Heart right ventricle (tissue), 16 donors: ENCODE results near the gene YPEL2. TPM values are rescaled to one million over a fixed set of nuclear protein-coding genes. Genes with fewer than 3 reads are reported as not detected.

Experiments
- ATAC-seq, 8 donors: fragments of 200-7000 bp; cut with Tn5 transposase; one replicate each; pipeline ENCODE4 v1.9.1; 2020; ENCODE audit warnings: mild to moderate bottlenecking in 8 of 8, moderate library complexity in 8 of 8, moderate number of reproducible peaks in 1 of 8
- DNase-seq, 2 donors: peaks; one replicate each; pipeline ENCODE4 v3.0.0-alpha.2; 2020
- H3K27ac ChIP-seq, 10 donors: fragments of 200-600 bp; sonication (generic) in 2 of 10; one replicate each; pipeline versions ENCODE4 v1.5.0 to v1.8.0; 2020 to 2022; ENCODE audit warnings: mild to moderate bottlenecking in 3 of 10
- H3K27me3 ChIP-seq, 7 donors: fragments of 200-600 bp; one replicate each; pipeline ENCODE4 v1.8.0; 2021 to 2022; ENCODE audit warnings: mild to moderate bottlenecking in 2 of 7
- H3K36me3 ChIP-seq, 9 donors: fragments of 200-600 bp; sonication (generic) in 1 of 9; one replicate each; pipeline versions ENCODE4 v1.5.0 to v1.8.0; 2020 to 2022; ENCODE audit warnings: mild to moderate bottlenecking in 2 of 9
- H3K4me1 ChIP-seq, 9 donors: fragments of 200-600 bp; sonication (generic) in 1 of 9; one replicate each; pipeline versions ENCODE4 v1.5.0 to v1.8.0; 2020 to 2022; ENCODE audit warnings: mild to moderate bottlenecking in 4 of 9
- H3K4me3 ChIP-seq, 10 donors: fragments of 200-600 bp; sonication (generic) in 2 of 10; one replicate each; pipeline versions ENCODE4 v1.5.0 to v1.8.0; 2020 to 2022; ENCODE audit warnings: mild to moderate bottlenecking in 7 of 10, moderate library complexity in 2 of 10
- H3K9me3 ChIP-seq, 11 donors: fragments of 200-600 bp in 10 of 11; sonication (generic) in 2 of 11; one replicate each; pipeline versions ENCODE4 v1.5.0 to v1.8.0; 2013 to 2022; ENCODE audit warnings: mild to moderate bottlenecking in 2 of 11, control low read depth in 1 of 11, moderate library complexity in 1 of 11
- WGBS, 2 donors: extraction: QIAGEN DNeasy Blood & Tissue Kit; methylation state at CpG; one replicate each; pipeline ENCODE4 v1.1.7; 2013; ENCODE audit warnings: inconsistent platforms in 1 of 2; 5-methylcytosine and 5-hydroxymethylcytosine counted together
- intact Hi-C, 10 donors: fragments of 100-400 bp; cut with DNase I; formaldehyde crosslinking; loops; one replicate each; pipeline versions ENCODE4 v1.11.1 to v1.14.2; 2022
- polyA plus RNA-seq, 2 donors: library from polyadenylated mRNA; stranded (reverse); fragments of 200-250 nt; gene quantifications; one replicate each; pipeline ENCODE4 v1.2.3, GENCODE V29; 2013
- total RNA-seq, 10 donors: library from RNA; stranded (reverse); fragmentation: NEBNext Ultra II Directional in 3 of 10; extraction: Animal tissue kit (Norgen Biotek cat#: 25700) in 3 of 10; gene quantifications; one replicate each; pipeline versions ENCODE4 v1.2.1 to v1.2.4, GENCODE V29; 2021 to 2023
- TF ChIP-seq, protein P1 (sequence below), 9 donors: fragments of 200-600 bp; sonication (generic) in 2 of 9; IDR thresholded peaks; one replicate each; pipeline versions ENCODE4 v1.5.0 to v1.8.0; 2021 to 2022; ENCODE audit warnings: antibody characterized with exemption in 9 of 9, mild to moderate bottlenecking in 5 of 9, moderate library complexity in 1 of 9
- donor health status: Arrhythmogenic right ventricular cardiomyopathy.
- donor health status: ischemic (EF 13 %, LVEDD 7.1; RV severe dilation, severe dysfunction).
- donor health status: healthy with polysubstance abuse.
- donor health status: DM: no; HTN: yes; CAD: no.
- donor health status: DM: no; HTN: no; CAD: no.
- donor health status: ischemic (EF 25% LVEDD 6.9; RV normal size, moderate dysfunction).
- donor health status: ischemic (EF 25% LVEDD 5.7; RV mildly dilated, moderate dysfunction).
- donor health status: healthy.
- donor health status: DM: yes; HTN: yes; CAD: no.
- donor health status: Ischemic cardiomyopathy.
- donor health status: ischemic (EF 35%, LVEDD 5.7; RV mildly dilated, moderate dysfunction).
- donor health status: nonischemic (EF 11% LVEDD 7.7; RV severe dilation, severe dysfunction).
- donor health status: DM: yes; HTN: yes; CAD: no.
- donor health status: PGD.
- donor health status: ischemic (EF 29% LVEDD 5.4; RV normal size, mild dysfunction).
- donor health status: nonischemic (EF 23%, LVEDD 6.1; RV moderate dilation, normal function).

The YPEL2 gene
- total and polyA plus RNA-seq, 12 donors, result 5.0 to 57.1 (median 36.5) TPM

DNA sequence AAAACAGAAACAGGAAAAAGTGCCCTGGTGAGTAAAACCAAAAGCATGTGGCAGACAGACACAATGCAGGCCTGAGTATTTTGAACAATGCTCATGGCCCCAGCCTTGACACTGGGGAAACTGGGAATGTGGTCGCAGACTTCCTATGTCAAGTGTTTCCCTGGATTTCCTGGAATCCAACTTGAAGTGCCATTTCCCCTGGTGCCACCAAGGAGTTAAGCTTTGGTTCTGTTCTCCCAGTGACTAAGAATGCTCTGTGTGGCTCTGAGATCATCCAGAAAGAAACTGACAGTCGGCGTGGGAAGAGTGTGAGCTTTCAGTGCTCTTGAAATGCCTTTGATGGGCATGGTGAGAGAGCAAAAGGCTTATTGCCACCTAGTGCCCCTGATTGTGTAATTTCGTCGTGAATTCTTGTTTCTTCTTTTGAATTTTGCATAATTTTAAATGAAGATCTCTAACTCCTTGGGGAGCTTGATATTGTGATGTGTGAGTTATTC, 96.0 kb downstream of the YPEL2 start:
- ATAC-seq (peak; percentile 24 to 60 (median 49)), DNase-seq (peak in 1 of 2 donors; percentile 63)
- Histone ChIP-seq H3K27me3 (no peaks in the 10 kb centered on the region), H3K36me3 (no peaks in the 10 kb centered on the region), H3K4me1 (peaks cover 28 to 71% (median 66%) of the 10 kb centered on the region in 9 donors), H3K9me3 (peaks cover 0 to 3% (median 0%) of the 10 kb centered on the region in 11 donors), H3K4me3 (no peak overlapping the region), H3K27ac (peak overlapping the region; percentile 75 to 98 (median 93))
- intact Hi-C loops, result loop anchor here in 7 of 10 donors (5.0 to 10.0 kb wide), 5 partner anchors 53 to 95 kb away; partner anchors contain the start of gene YPEL2 (in 5 of the 7)
- WGBS, 2 donors, result 13 to 27% methylated on average over 5 of the region's 5 CpGs
- TF ChIP-seq, protein P1, sequence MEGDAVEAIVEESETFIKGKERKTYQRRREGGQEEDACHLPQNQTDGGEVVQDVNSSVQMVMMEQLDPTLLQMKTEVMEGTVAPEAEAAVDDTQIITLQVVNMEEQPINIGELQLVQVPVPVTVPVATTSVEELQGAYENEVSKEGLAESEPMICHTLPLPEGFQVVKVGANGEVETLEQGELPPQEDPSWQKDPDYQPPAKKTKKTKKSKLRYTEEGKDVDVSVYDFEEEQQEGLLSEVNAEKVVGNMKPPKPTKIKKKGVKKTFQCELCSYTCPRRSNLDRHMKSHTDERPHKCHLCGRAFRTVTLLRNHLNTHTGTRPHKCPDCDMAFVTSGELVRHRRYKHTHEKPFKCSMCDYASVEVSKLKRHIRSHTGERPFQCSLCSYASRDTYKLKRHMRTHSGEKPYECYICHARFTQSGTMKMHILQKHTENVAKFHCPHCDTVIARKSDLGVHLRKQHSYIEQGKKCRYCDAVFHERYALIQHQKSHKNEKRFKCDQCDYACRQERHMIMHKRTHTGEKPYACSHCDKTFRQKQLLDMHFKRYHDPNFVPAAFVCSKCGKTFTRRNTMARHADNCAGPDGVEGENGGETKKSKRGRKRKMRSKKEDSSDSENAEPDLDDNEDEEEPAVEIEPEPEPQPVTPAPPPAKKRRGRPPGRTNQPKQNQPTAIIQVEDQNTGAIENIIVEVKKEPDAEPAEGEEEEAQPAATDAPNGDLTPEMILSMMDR (IDR thresholded peaks at IDR 0.05), result peak in 3 of 9 donors; percentile 22 to 29 (median 23)

DNA sequence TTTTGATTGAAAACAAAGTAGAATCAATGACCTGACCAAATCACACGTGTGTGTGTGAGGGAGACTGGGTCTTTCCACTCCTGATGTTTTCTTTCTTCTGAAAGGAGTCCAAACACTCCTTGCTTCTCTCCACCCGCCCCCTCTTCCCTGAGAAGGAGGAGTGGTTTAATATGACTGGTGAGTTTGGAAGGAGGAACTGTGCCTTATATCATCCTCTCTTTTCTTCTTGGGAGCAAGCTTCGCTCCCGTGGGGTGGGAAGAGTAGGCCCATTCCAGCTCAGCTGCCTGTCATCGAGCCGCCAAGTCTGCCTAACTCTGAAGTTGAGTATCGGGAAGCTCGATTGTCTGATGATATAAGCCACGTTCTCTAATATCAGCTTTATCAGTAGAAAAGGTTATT, 96.5 kb downstream of the YPEL2 start:
- Histone ChIP-seq H3K27ac (peak overlapping the region; percentile 75 to 98 (median 93)), H3K4me3 (no peak overlapping the region), H3K9me3 (peaks cover 0 to 8% (median 0%) of the 10 kb centered on the region in 11 donors), H3K36me3 (no peaks in the 10 kb centered on the region), H3K27me3 (no peaks in the 10 kb centered on the region), H3K4me1 (peaks cover 28 to 68% (median 60%) of the 10 kb centered on the region in 9 donors)
- peak in 1 of 2 donors; percentile 51 for DNase-seq
- 37 to 43% methylated on average over 9 of the region's 9 CpGs for WGBS, 2 donors
- intact Hi-C loops, result loop anchor here in 7 of 10 donors (5.0 to 10.0 kb wide), 5 partner anchors 53 to 96 kb away; partner anchors contain the start of gene YPEL2 (in 5 of the 7)
- peak in 4 of 8 donors; percentile 8 to 20 (median 16) for ATAC-seq
- TF ChIP-seq, protein P1 (IDR thresholded peaks at IDR 0.05), result no peak

DNA sequence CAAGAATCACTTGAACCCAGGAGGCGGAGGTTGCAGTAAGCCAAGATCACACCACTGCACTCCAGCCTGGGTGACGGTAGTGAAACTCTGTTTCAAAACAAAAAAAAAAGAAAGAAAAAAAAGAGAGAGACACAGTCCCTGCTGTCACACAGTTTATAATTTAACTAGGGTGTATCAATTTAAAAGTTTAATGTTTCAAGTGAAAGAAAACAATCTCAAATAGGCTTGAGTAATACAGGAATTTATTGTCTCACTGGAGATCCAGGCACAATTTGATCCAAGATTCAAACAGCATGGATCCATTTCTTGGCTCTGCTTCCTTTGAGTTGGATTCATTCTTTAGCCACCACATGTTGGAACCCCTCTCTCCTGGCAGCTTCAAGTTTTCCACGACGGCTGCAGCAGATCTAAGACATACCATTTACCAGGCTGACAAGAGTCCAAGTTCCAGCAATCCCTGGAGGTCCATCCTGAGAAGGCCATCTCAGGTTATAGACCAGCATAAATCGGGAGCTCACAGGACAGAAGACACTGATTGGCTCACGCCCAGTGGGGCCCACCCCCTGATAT, 97.5 kb downstream of the YPEL2 start:
- no peaks in the 10 kb centered on the region for H3K27me3 ChIP-seq
- intact Hi-C loops, result loop anchor here in 7 of 10 donors (5.0 to 10.0 kb wide), 5 partner anchors 54 to 97 kb away; partner anchors contain the start of gene YPEL2 (in 5 of the 7)

DNA sequence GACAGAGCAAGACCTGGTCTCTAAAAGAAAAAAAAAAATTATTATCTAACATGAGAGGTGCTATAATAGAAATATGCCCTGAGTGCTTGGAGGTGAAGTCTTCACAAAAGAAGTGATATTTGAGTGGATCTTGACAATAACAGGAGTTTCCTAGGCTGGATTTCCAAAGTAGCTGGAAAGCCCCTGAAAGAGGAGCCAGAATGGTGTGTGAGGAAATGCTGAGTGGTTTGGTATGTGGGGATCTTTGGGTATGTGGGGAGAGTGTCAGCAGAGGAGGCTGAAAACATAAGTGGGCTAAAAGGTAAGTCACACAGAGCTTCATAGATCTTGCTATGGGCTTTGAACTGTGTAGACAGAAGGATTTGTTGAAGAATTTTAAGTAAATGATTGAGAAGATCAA, 100.1 kb downstream of the YPEL2 start:
- ATAC-seq (no peak), DNase-seq (no peak)
- intact Hi-C loops, result no loop called here
- Histone ChIP-seq H3K9me3 (peaks cover 0 to 8% (median 0%) of the 10 kb centered on the region in 11 donors), H3K27ac (no peak overlapping the region), H3K4me1 (peaks cover 8 to 57% (median 29%) of the 10 kb centered on the region in 9 donors), H3K4me3 (no peak overlapping the region), H3K36me3 (no peaks in the 10 kb centered on the region), H3K27me3 (no peaks in the 10 kb centered on the region)
- TF ChIP-seq, protein P1 (IDR thresholded peaks at IDR 0.05), result no peak

More for the DNA sequence above, 97.5 kb downstream of the YPEL2 start:
- Histone ChIP-seq H3K27ac (peak overlapping the region in 7 of 10 donors; percentile 90 to 98 (median 95)), H3K9me3 (peaks cover 0 to 8% (median 0%) of the 10 kb centered on the region in 11 donors), H3K4me3 (no peak overlapping the region), H3K36me3 (no peaks in the 10 kb centered on the region), H3K4me1 (peaks cover 20 to 60% (median 50%) of the 10 kb centered on the region in 9 donors)
- TF ChIP-seq, protein P1 (IDR thresholded peaks at IDR 0.05), result no peak
- ATAC-seq, result no peak
- 60 to 66% methylated on average over 6 of the region's 6 CpGs for WGBS, 2 donors
- DNase-seq, result no peak
